Measurements from ENCODE around the gene NRN1L. TPM values are rescaled to one million over a fixed set of nuclear protein-coding genes. Genes with fewer than 3 reads are reported as not detected.

The NRN1L gene
- total RNA-seq, 1 experiment from 2014 or later = 1.4 TPM

- ChIA-PET RAD21 (ENCODE audit: low non-redundant PET in 1 of 2, low total read pairs in 2 of 2, uncharacterized antibody in 2 of 2, unreplicated experiment in 2 of 2) (interaction anchor here in 1 of 2 experiments (0.6 kb wide), 1 partner anchor 59 kb away, joined by 4 read pairs; no protein-coding TSS in a partner anchor), POLR2A (no interaction called here), CTCF (no interaction called here)
- Histone ChIP-seq H3K4me3 (replicated peaks in 1 of 2; ENCODE audit: low read depth in 1 of 2, low read length in 2 of 2) (no peak overlapping the region), H2AFZ (ENCODE audit: low read depth, low read length, poor library complexity, severe bottlenecking) (no peak overlapping the region), H3K27me3 (ENCODE audit: insufficient read depth, low read length) (no peaks in the 10 kb centered on the region), H4K20me1 (ENCODE audit: insufficient read depth) (peaks cover 3% of the 10 kb centered on the region; the same call in 1 of the 2 replicates), H3K9me3 (ENCODE audit: control insufficient read depth in 1 of 2, insufficient read depth in 1 of 2, low read depth in 1 of 2, low read length in 2 of 2) (no peaks in the 10 kb centered on the region), H3K4me2 (ENCODE audit: low read length) (no peak overlapping the region), H3K9me2 (ENCODE audit: insufficient read depth) (no peaks in the 10 kb centered on the region), H3K4me1 (ENCODE audit: control insufficient read depth in 1 of 2, insufficient read depth in 2 of 2, low read length in 2 of 2) (peaks cover 1 to 3% of the 10 kb centered on the region in 2 experiments), H3K36me3 (ENCODE audit: control insufficient read depth in 1 of 2, insufficient read depth in 2 of 2, low read length in 2 of 2) (peaks cover 46 to 71% of the 10 kb centered on the region in 2 experiments; a peak in 3 of 4 replicates), H3K9ac (ENCODE audit: low read length) (no peak overlapping the region), H3K79me2 (ENCODE audit: insufficient read depth, low read length) (peaks cover 23% of the 10 kb centered on the region), H3K27ac (ENCODE audit: low read depth, low read length) (no peak overlapping the region)
- DNase-seq (ENCODE audit: low read depth, low spot score) (no peak), ATAC-seq (no peak)
- intact Hi-C loops (cut with micrococcal nuclease) = no loop called here
- TF ChIP-seq REST (IDR thresholded peaks at IDR 0.05; ENCODE audit: low read depth) (no peak), CTCF (IDR thresholded peaks at IDR 0.05 in 2 of 3, conservative IDR thresholded peaks at IDR 0.05 in 1 of 3; ENCODE audit: borderline replicate concordance in 1 of 3, insufficient read depth in 1 of 3, low read depth in 2 of 3, low read length in 2 of 3) (no peak), POLR2A (IDR thresholded peaks at IDR 0.05; ENCODE audit: borderline replicate concordance, extremely low read depth, insufficient read depth, insufficient read length) (no peak), EZH2 (IDR thresholded peaks at IDR 0.05) (no peak), POLR2AphosphoS5 (IDR thresholded peaks at IDR 0.05; ENCODE audit: low read depth, low read length) (no peak), EZH2phosphoT487 (IDR thresholded peaks at IDR 0.05; ENCODE audit: borderline replicate concordance) (no peak)
- no TSS peak for BruUV-seq (replicated peaks)
These were observed 5.2 kb upstream of the NRN1L start for GRCh38 chr16:67879462-67879861.

Measured in HCT116 (cell line).